ENCODE data around the gene SUPV3L1.

The SUPV3L1 gene

DNA sequence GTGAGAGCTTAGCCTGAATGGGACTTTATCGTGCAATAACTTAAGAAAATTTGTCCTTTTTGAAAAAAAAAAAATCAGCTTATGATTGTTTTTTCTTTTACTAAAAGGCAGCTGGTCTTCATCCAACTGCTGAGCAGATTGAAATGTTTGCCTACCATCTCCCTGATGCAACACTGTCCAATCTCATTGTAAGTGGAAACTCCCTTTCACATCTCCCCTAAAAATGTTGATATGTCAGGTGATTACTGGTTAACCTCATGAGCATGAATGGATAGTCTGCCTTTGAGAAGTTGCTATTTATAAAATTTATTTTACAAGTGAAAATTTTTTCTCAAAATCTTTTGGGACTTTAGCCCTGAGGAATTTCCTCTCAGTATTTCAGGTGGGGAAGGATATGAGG, 22.3 kb downstream of the SUPV3L1 start:
- CTCF ChIA-PET: interaction anchor here (0.7 kb wide), 1 partner anchor 11 kb away, joined by 3 read pairs; no protein-coding TSS in a partner anchor
- POLR2A ChIA-PET: no interaction called here
- no peak for DNase-seq (ENCODE audit: extremely low spot score)
- TF ChIP-seq SUZ12 (IDR thresholded peaks at IDR 0.05): no peak
- TF ChIP-seq FOXK2 (IDR thresholded peaks at IDR 0.05): no peak
- TF ChIP-seq NFRKB (IDR thresholded peaks at IDR 0.05): no peak
- no peak for TF ChIP-seq ELF4 (IDR thresholded peaks at IDR 0.05)
- TF ChIP-seq FOXA1 (IDR thresholded peaks at IDR 0.05): no peak
- TF ChIP-seq LEF1 (IDR thresholded peaks at IDR 0.05; ENCODE audit: borderline replicate concordance): no peak
- TF ChIP-seq CTBP1 (IDR thresholded peaks at IDR 0.05; ENCODE audit: borderline replicate concordance): no peak
- TF ChIP-seq TARDBP (IDR thresholded peaks at IDR 0.05): no peak
- TF ChIP-seq HDGF (IDR thresholded peaks at IDR 0.05; ENCODE audit: borderline replicate concordance): no peak
- TF ChIP-seq FOXM1 (IDR thresholded peaks at IDR 0.05; ENCODE audit: borderline replicate concordance): no peak
- TF ChIP-seq, protein P1, sequence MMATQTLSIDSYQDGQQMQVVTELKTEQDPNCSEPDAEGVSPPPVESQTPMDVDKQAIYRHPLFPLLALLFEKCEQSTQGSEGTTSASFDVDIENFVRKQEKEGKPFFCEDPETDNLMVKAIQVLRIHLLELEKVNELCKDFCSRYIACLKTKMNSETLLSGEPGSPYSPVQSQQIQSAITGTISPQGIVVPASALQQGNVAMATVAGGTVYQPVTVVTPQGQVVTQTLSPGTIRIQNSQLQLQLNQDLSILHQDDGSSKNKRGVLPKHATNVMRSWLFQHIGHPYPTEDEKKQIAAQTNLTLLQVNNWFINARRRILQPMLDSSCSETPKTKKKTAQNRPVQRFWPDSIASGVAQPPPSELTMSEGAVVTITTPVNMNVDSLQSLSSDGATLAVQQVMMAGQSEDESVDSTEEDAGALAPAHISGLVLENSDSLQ (IDR thresholded peaks at IDR 0.05): no peak

DNA sequence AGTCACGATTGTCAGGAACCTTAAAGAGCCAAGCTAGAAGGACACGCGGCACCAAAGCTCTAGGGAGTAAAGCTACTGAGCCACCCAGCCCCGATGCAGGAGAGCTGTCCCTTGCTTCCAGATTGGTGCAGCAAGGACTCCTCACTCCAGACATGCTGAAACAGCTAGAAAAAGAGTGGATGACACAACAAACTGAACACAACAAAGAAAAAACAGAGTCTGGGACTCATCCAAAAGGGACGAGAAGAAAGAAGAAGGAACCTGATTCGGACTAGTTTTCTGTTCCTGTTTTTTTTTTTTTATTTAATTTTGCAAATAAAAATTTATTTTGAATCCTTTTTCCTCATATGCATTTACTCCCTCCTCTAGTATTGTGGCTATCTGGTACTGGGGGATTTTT, 28.7 kb downstream of the SUPV3L1 start:
- TF ChIP-seq FOXA1 (IDR thresholded peaks at IDR 0.05) (no peak), BHLHE40 (IDR thresholded peaks at IDR 0.05; ENCODE audit: borderline replicate concordance) (no peak), ELF4 (IDR thresholded peaks at IDR 0.05) (no peak), L3MBTL2 (conservative IDR thresholded peaks at IDR 0.05) (no peak), ARNT (IDR thresholded peaks at IDR 0.05) (no peak), SP1 (IDR thresholded peaks at IDR 0.05) (no peak), HDGF (IDR thresholded peaks at IDR 0.05; ENCODE audit: borderline replicate concordance) (no peak), SUZ12 (IDR thresholded peaks at IDR 0.05) (no peak), FOXM1 (IDR thresholded peaks at IDR 0.05; ENCODE audit: borderline replicate concordance) (no peak), TARDBP (IDR thresholded peaks at IDR 0.05) (no peak), FOXK2 (IDR thresholded peaks at IDR 0.05) (no peak), CTBP1 (IDR thresholded peaks at IDR 0.05; ENCODE audit: borderline replicate concordance) (no peak), ZNF384 (IDR thresholded peaks at IDR 0.05) (no peak), NFRKB (IDR thresholded peaks at IDR 0.05) (no peak), LEF1 (IDR thresholded peaks at IDR 0.05; ENCODE audit: borderline replicate concordance) (no peak)
- TF ChIP-seq, protein P1 (IDR thresholded peaks at IDR 0.05): no peak
- DNase-seq (ENCODE audit: extremely low spot score): no peak
- CTCF ChIA-PET: no interaction called here
- POLR2A ChIA-PET: no interaction called here

DNA sequence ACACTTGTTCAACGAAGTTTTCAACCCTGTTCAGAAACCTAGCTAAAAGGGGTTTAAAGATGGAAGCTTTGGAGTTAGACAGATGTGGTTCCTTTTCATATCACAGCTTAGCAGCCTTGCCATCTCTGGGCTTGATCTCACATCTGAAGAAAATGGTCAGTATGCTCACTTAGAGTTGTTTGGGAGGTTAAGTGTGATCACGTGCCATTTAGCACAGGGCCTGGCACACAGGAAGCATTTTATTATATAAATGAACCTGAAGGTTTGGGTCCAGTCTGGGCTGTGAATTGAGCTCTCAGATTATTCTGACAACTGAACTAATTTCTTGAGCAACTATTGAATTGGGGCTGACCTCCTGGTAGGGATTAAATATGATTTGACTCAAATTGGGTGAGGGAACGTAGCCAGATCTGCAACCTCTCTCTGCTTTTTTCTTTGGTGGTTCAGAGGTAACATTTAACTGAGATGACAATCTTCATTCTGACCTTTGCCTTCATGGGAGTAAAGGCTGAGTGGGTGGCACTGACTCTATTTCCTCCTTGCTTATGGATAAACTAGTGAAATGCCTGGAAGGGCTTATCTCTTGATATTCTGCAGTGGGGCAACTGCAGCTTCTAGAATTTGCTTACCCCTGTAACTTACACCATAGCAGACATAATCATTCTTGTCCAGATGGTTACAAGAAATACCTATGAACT, 29.9 kb downstream of the SUPV3L1 start:
- no peak for TF ChIP-seq FOXK2 (IDR thresholded peaks at IDR 0.05)
- no peak for TF ChIP-seq FOXA1 (IDR thresholded peaks at IDR 0.05)
- TF ChIP-seq CTBP1 (IDR thresholded peaks at IDR 0.05; ENCODE audit: borderline replicate concordance): no peak
- no peak for TF ChIP-seq ZNF384 (IDR thresholded peaks at IDR 0.05)
- TF ChIP-seq FOXM1 (IDR thresholded peaks at IDR 0.05; ENCODE audit: borderline replicate concordance): no peak
- no peak for TF ChIP-seq ARNT (IDR thresholded peaks at IDR 0.05)
- TF ChIP-seq TARDBP (IDR thresholded peaks at IDR 0.05): no peak
- TF ChIP-seq HDGF (IDR thresholded peaks at IDR 0.05; ENCODE audit: borderline replicate concordance): no peak
- no peak for TF ChIP-seq ELF4 (IDR thresholded peaks at IDR 0.05)
- no peak for TF ChIP-seq L3MBTL2 (conservative IDR thresholded peaks at IDR 0.05)
- TF ChIP-seq BHLHE40 (IDR thresholded peaks at IDR 0.05; ENCODE audit: borderline replicate concordance): no peak
- no peak for TF ChIP-seq SUZ12 (IDR thresholded peaks at IDR 0.05)
- TF ChIP-seq, protein P1 (IDR thresholded peaks at IDR 0.05): no peak
- DNase-seq (ENCODE audit: extremely low spot score): no peak
- ChIA-PET POLR2A (no interaction called here), CTCF (no interaction called here)

DNA sequence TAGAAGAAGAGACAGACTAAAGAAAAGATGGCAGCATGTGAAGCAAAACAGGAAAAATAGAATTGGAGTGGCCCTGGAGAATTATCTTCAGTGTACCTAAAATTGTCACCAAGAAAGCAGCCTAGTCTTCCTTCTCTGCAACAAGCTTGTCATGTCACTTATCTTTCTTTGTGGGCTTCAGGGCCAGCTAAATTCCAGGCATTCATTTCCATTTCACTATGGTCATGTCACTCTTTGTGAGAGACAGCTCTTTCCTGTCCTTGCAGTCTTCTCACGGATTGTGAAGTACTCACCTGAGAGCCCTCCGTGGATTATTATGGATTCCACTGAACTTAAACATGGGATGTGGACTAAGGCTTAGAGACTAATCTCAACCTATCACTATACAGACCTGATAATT, 31.1 kb downstream of the SUPV3L1 start:
- POLR2A ChIA-PET: no interaction called here
- DNase-seq (ENCODE audit: extremely low spot score): no peak
- no peak for TF ChIP-seq ELF4 (IDR thresholded peaks at IDR 0.05)
- no peak for TF ChIP-seq L3MBTL2 (conservative IDR thresholded peaks at IDR 0.05)
- TF ChIP-seq ZNF384 (IDR thresholded peaks at IDR 0.05): no peak
- no peak for TF ChIP-seq LEF1 (IDR thresholded peaks at IDR 0.05; ENCODE audit: borderline replicate concordance)
- TF ChIP-seq HDGF (IDR thresholded peaks at IDR 0.05; ENCODE audit: borderline replicate concordance): no peak
- CTCF ChIA-PET: interaction anchor here (1.1 kb wide), 1 partner anchor 197 kb away, joined by 3 read pairs; no protein-coding TSS in a partner anchor

DNA sequence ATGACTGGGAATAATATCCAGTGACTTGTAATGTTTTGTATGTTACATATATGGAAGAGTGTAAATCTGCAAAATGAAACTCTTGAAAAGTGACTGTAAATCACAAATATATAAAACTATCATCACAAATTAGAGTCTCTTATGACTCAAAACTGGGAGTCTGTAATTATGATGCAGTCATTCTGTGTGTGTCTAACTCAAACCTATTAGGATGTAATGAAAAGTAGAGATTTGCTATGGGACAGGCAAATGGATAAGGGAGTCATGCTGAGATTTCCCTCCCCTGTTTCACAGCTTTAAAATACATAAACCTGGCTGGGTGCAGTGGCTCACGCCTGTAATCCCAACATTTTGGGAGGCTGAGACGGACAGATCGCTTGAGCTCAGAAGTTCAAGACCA, 31.5 kb downstream of the SUPV3L1 start:
- ChIA-PET POLR2A (no interaction called here), CTCF (interaction anchor here (1.1 kb wide), 1 partner anchor 197 kb away, joined by 3 read pairs; no protein-coding TSS in a partner anchor)
- no peak for DNase-seq (ENCODE audit: extremely low spot score)
- TF ChIP-seq LEF1 (IDR thresholded peaks at IDR 0.05; ENCODE audit: borderline replicate concordance) (no peak), CTBP1 (IDR thresholded peaks at IDR 0.05; ENCODE audit: borderline replicate concordance) (no peak)

DNA sequence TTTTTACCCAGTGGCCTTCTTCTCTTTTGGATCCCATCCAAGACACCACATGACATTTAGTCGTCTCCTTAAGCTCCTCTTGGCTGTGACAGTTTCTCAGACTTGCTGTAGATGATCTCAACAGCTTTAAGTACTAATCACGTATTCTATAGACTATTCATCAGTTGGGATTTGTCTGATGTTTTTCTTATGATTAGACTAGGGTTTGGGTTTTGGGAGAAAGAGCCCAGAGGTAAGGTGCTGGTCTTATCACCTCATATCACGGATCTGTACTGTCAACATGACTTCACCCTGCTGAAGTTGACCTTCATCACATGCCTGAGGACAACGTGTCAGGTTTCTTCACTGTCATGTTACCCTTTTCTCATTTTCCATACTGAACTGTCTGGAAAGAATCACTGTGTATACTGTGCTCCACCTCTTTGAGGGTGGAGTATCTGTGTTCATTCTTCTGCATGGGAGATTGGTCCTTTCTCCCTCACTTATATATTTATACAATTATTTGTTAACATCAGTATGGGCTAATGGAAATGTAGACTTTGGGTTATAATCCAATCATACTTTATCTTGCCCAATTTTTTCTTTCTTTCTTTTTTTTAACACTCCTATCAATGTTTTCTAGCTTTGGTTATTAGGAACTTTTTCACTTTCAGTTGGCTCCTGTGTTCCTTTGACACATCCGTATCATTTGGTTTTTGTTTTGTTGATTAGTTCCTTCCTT, 33.7 kb downstream of the SUPV3L1 start:
- ChIA-PET POLR2A (no interaction called here), CTCF (interaction anchor here (0.5 to 0.7 kb wide), 2 partner anchors 11 to 195 kb away, joined by 3 read pairs; no protein-coding TSS in a partner anchor)
- DNase-seq (ENCODE audit: extremely low spot score): no peak
- TF ChIP-seq SP1 (IDR thresholded peaks at IDR 0.05) (no peak), L3MBTL2 (conservative IDR thresholded peaks at IDR 0.05) (no peak), LEF1 (IDR thresholded peaks at IDR 0.05; ENCODE audit: borderline replicate concordance) (no peak), NFRKB (IDR thresholded peaks at IDR 0.05) (no peak), ELF4 (IDR thresholded peaks at IDR 0.05) (no peak), FOXK2 (IDR thresholded peaks at IDR 0.05) (no peak), BHLHE40 (IDR thresholded peaks at IDR 0.05; ENCODE audit: borderline replicate concordance) (no peak), ARNT (IDR thresholded peaks at IDR 0.05) (no peak), TARDBP (IDR thresholded peaks at IDR 0.05) (no peak), HDGF (IDR thresholded peaks at IDR 0.05; ENCODE audit: borderline replicate concordance) (no peak), CTBP1 (IDR thresholded peaks at IDR 0.05; ENCODE audit: borderline replicate concordance) (no peak)
- TF ChIP-seq, protein P1 (IDR thresholded peaks at IDR 0.05): no peak
